Activated T-cell treated with anti-CD3 and anti-CD28 coated beads, Interleukin-2, amount 50 U/mL, for 48 hours (primary cell): ENCODE results near the gene IGF2.

Experiments used
- DNase-seq, 2 experiments: peaks; one replicate each; pipeline ENCODE4 v3.0.0-alpha.2; 2020

IGF2 gene

GRCh38 chr11:2169626-2170570, 30.7 kb upstream of the IGF2 start:
- no peak for DNase-seq

- DNase-seq = no peak
Measured at GRCh38 chr11:2169005-2169378, 29.8 kb upstream of the IGF2 start.

- no peak for DNase-seq
Measured at GRCh38 chr11:2168286-2169004, 29.3 kb upstream of the IGF2 start.

- DNase-seq = no peak
Measured at GRCh38 chr11:2167141-2168045, 28.2 kb upstream of the IGF2 start.

GRCh38 chr11:2166091-2166851, 27.1 kb upstream of the IGF2 start:
- DNase-seq = peak; percentile 60 to 66

GRCh38 chr11:2165571-2165970, 26.4 kb upstream of the IGF2 start:
- no peak for DNase-seq

- no peak for DNase-seq
Measured at GRCh38 chr11:2164861-2165555, 25.8 kb upstream of the IGF2 start.

GRCh38 chr11:2164081-2164480, 24.9 kb upstream of the IGF2 start:
- no peak for DNase-seq

GRCh38 chr11:2163428-2163978, 24.3 kb upstream of the IGF2 start:
- no peak for DNase-seq

GRCh38 chr11:2160736-2161259, 21.6 kb upstream of the IGF2 start, which contains the start of gene INS:
INS (minus strand) TSS chr11:2161209; CDS start chr11:2160971, 238 bp downstream.
- DNase-seq = no peak

GRCh38 chr11:2159536-2160413, 20.6 kb upstream of the IGF2 start:
- DNase-seq = no peak

GRCh38 chr11:2158966-2159365, 19.8 kb upstream of the IGF2 start:
- no peak for DNase-seq

GRCh38 chr11:2158296-2158737, 19.1 kb upstream of the IGF2 start:
- DNase-seq = no peak

- DNase-seq = no peak
Measured at GRCh38 chr11:2157294-2158040, 18.3 kb upstream of the IGF2 start.

- DNase-seq = peak; percentile 80 to 83
Measured at GRCh38 chr11:2156416-2157182, 17.4 kb upstream of the IGF2 start.

GRCh38 chr11:2155511-2155910, 16.3 kb upstream of the IGF2 start:
- no peak for DNase-seq

GRCh38 chr11:2154889-2155288, 15.7 kb upstream of the IGF2 start:
- DNase-seq = no peak

GRCh38 chr11:2154195-2154585, 15.0 kb upstream of the IGF2 start:
- DNase-seq = no peak
